Iris pigment epithelial cell (primary cell): Measurements from ENCODE around the gene SH3GL2.
A peak's percentile ranks its signal among the peaks of the same experiment; 100 is the strongest.
"Not testable (repeated sequence)": the region's sequence is repeated elsewhere in the genome, so short reads cannot be mapped to it uniquely, and the experiment has no call there.

Experiments
- DNase-seq: peaks from one replicate; pipeline ENCODE4 v3.0.0-alpha.2; 2011; ENCODE audit warnings: low read depth

SH3GL2 gene

GRCh38 chr9:17751486-17751885 lies 172.6 kb downstream of the SH3GL2 start:
- no peak for DNase-seq

GRCh38 chr9:17752021-17752420 lies 173.2 kb downstream of the SH3GL2 start:
- no peak for DNase-seq

- DNase-seq, result no peak
These were observed 178.9 kb downstream of the SH3GL2 start for GRCh38 chr9:17757816-17758215.

- DNase-seq, result no peak
These were observed 181.4 kb downstream of the SH3GL2 start for GRCh38 chr9:17760250-17760649.

- DNase-seq, result no peak
These were observed 183.3 kb downstream of the SH3GL2 start for GRCh38 chr9:17761984-17762676.

- no peak for DNase-seq
These were observed 185.4 kb downstream of the SH3GL2 start for GRCh38 chr9:17764306-17764705.

- DNase-seq, result not testable (repeated sequence)
These were observed 186.3 kb downstream of the SH3GL2 start for GRCh38 chr9:17765131-17765530.

- no peak for DNase-seq
These were observed 193.4 kb downstream of the SH3GL2 start for GRCh38 chr9:17772223-17772622.

- no peak for DNase-seq
These were observed 196.8 kb downstream of the SH3GL2 start for GRCh38 chr9:17775656-17776055.

- no peak for DNase-seq
These were observed 197.9 kb downstream of the SH3GL2 start for GRCh38 chr9:17776735-17777134.

- DNase-seq, result no peak
These were observed 198.6 kb downstream of the SH3GL2 start for GRCh38 chr9:17777465-17777864.

- no peak for DNase-seq
These were observed 203.7 kb downstream of the SH3GL2 start for GRCh38 chr9:17782430-17783149.

GRCh38 chr9:17783227-17783626 lies 204.4 kb downstream of the SH3GL2 start:
- no peak for DNase-seq

- DNase-seq, result no peak
These were observed 210.4 kb downstream of the SH3GL2 start for GRCh38 chr9:17789316-17789715.

GRCh38 chr9:17793713-17794622 lies 215.1 kb downstream of the SH3GL2 start:
- DNase-seq, result peak; percentile 4

- DNase-seq, result no peak
These were observed 216.9 kb downstream of the SH3GL2 start for GRCh38 chr9:17795744-17796143.

- peak; percentile 34 for DNase-seq
These were observed 220.5 kb downstream of the SH3GL2 start for GRCh38 chr9:17799369-17799768.

- DNase-seq, result no peak
These were observed 221.6 kb downstream of the SH3GL2 start for GRCh38 chr9:17800418-17800817.

- DNase-seq, result peak; percentile 24
These were observed 223.5 kb downstream of the SH3GL2 start for GRCh38 chr9:17802249-17802857.

GRCh38 chr9:17807613-17808282 lies 228.9 kb downstream of the SH3GL2 start:
- DNase-seq, result no peak

- DNase-seq, result no peak
These were observed 231.5 kb downstream of the SH3GL2 start for GRCh38 chr9:17810317-17810716.
